ENCODE data around the gene CGA. TPM values are rescaled to one million over a fixed set of nuclear protein-coding genes. Genes with fewer than 3 reads are reported as not detected.

CGA gene
- polyA plus RNA-seq, 1 of the 3 experiments (the other 2 are of a cell fraction), result 0.10 TPM

GRCh38 chr6:87118054-87118453 lies 23.1 kb upstream of the CGA start:
- DNase-seq, result no peak
- H4K20me1 ChIP-seq (ENCODE audit: insufficient read depth), result no peaks in the 10 kb centered on the region
- no peaks in the 10 kb centered on the region for H3K79me2 ChIP-seq (ENCODE audit: insufficient read depth)
- no peaks in the 10 kb centered on the region for H3K27me3 ChIP-seq (ENCODE audit: insufficient read depth)
- H3K4me3 ChIP-seq (ENCODE audit: low read depth in 2 of 2, low read length in 1 of 2), result no peak overlapping the region
- H3K4me1 ChIP-seq (ENCODE audit: control insufficient read depth in 1 of 2, insufficient read depth in 2 of 2, low read depth in 1 of 2, low read length in 1 of 2), result no peaks in the 10 kb centered on the region; a peak in 2 of 4 replicates
- H3K9me3 ChIP-seq, result no peaks in the 10 kb centered on the region
- CTCF ChIA-PET, result interaction anchor here (0.6 to 1.0 kb wide), 2 partner anchors 20 to 204 kb away, joined by 3 read pairs; no protein-coding TSS in a partner anchor
- no peak overlapping the region for H3K9ac ChIP-seq
- H3F3A ChIP-seq (replicated peaks; ENCODE audit: insufficient read depth), result no peaks in the 10 kb centered on the region
- WGBS (ENCODE audit: low lambda C conversion rate), result 58% methylated on average over 4 of the region's 4 CpGs
- TF ChIP-seq CTCF (IDR thresholded peaks at IDR 0.05), result no peak
- H2AFZ ChIP-seq (ENCODE audit: low read depth), result no peak overlapping the region
- H3K27ac ChIP-seq (ENCODE audit: low read depth in 2 of 2, low read length in 1 of 2), result no peak overlapping the region
- H3K36me3 ChIP-seq (replicated peaks in 1 of 2; ENCODE audit: control insufficient read depth in 1 of 2, insufficient read depth in 2 of 2, low read length in 1 of 2), result no peaks in the 10 kb centered on the region
- POLR2A ChIA-PET, result no interaction called here
- no peaks in the 10 kb centered on the region for H3K9me2 ChIP-seq
- no peak overlapping the region for H3K4me2 ChIP-seq

DNA sequence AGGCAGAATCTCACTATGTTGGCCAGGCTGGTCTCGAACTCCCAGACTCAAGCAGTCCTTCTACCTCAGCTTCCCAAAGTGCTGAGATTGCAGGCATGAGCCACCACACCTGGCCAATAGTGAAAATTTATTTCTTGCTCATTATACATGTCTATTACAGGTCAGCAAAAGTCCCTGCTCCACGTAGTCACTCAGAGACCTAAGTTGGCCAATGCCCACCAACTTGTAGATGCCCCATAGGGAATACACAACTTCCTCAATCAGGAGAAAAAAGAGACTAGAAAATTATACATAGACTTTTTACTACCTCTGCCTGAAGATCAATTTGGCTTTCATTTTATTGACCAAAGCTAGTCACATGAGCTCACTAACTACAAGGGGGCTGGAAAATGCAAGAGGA lies 22.0 kb upstream of the CGA start:
- no peak for TF ChIP-seq TEAD4 (IDR thresholded peaks at IDR 0.05; ENCODE audit: borderline replicate concordance, insufficient read depth)
- TF ChIP-seq, protein P1, sequence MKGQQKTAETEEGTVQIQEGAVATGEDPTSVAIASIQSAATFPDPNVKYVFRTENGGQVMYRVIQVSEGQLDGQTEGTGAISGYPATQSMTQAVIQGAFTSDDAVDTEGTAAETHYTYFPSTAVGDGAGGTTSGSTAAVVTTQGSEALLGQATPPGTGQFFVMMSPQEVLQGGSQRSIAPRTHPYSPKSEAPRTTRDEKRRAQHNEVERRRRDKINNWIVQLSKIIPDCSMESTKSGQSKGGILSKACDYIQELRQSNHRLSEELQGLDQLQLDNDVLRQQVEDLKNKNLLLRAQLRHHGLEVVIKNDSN (IDR thresholded peaks at IDR 0.05; ENCODE audit: borderline replicate concordance, low read depth), result no peak
- TF ChIP-seq, protein P2, sequence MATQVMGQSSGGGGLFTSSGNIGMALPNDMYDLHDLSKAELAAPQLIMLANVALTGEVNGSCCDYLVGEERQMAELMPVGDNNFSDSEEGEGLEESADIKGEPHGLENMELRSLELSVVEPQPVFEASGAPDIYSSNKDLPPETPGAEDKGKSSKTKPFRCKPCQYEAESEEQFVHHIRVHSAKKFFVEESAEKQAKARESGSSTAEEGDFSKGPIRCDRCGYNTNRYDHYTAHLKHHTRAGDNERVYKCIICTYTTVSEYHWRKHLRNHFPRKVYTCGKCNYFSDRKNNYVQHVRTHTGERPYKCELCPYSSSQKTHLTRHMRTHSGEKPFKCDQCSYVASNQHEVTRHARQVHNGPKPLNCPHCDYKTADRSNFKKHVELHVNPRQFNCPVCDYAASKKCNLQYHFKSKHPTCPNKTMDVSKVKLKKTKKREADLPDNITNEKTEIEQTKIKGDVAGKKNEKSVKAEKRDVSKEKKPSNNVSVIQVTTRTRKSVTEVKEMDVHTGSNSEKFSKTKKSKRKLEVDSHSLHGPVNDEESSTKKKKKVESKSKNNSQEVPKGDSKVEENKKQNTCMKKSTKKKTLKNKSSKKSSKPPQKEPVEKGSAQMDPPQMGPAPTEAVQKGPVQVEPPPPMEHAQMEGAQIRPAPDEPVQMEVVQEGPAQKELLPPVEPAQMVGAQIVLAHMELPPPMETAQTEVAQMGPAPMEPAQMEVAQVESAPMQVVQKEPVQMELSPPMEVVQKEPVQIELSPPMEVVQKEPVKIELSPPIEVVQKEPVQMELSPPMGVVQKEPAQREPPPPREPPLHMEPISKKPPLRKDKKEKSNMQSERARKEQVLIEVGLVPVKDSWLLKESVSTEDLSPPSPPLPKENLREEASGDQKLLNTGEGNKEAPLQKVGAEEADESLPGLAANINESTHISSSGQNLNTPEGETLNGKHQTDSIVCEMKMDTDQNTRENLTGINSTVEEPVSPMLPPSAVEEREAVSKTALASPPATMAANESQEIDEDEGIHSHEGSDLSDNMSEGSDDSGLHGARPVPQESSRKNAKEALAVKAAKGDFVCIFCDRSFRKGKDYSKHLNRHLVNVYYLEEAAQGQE (IDR thresholded peaks at IDR 0.05; ENCODE audit: low read depth, low read length), result no peak
- no peak for TF ChIP-seq SIN3A (IDR thresholded peaks at IDR 0.05; ENCODE audit: borderline replicate concordance, low read depth, low read length)
- TF ChIP-seq GATA2 (CRISPR knock-in tag; IDR thresholded peaks at IDR 0.05), result no peak
- TF ChIP-seq RFX5 (IDR thresholded peaks at IDR 0.05; ENCODE audit: low read length), result no peak
- TF ChIP-seq, protein P3, sequence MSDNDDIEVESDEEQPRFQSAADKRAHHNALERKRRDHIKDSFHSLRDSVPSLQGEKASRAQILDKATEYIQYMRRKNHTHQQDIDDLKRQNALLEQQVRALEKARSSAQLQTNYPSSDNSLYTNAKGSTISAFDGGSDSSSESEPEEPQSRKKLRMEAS (IDR thresholded peaks at IDR 0.05; ENCODE audit: low read depth), result no peak
- no peak for TF ChIP-seq NFIC (IDR thresholded peaks at IDR 0.05; ENCODE audit: borderline replicate concordance)
- no peak for TF ChIP-seq EZH2phosphoT487 (IDR thresholded peaks at IDR 0.05; ENCODE audit: borderline replicate concordance, low read depth)
- no peak for TF ChIP-seq POLR2AphosphoS5 (IDR thresholded peaks at IDR 0.05; ENCODE audit: low read depth, low read length)
- Histone ChIP-seq H3K79me2 (ENCODE audit: insufficient read depth) (no peaks in the 10 kb centered on the region), H3K4me2 (no peak overlapping the region), H2AFZ (ENCODE audit: low read depth) (no peak overlapping the region), H3K4me1 (ENCODE audit: control insufficient read depth in 1 of 2, insufficient read depth in 2 of 2, low read depth in 1 of 2, low read length in 1 of 2) (no peaks in the 10 kb centered on the region; a peak in 2 of 4 replicates), H3K36me3 (replicated peaks in 1 of 2; ENCODE audit: control insufficient read depth in 1 of 2, insufficient read depth in 2 of 2, low read length in 1 of 2) (no peaks in the 10 kb centered on the region), H4K20me1 (ENCODE audit: insufficient read depth) (no peaks in the 10 kb centered on the region), H3K9me2 (no peaks in the 10 kb centered on the region), H3K9me3 (no peaks in the 10 kb centered on the region), H3K4me3 (ENCODE audit: low read depth in 2 of 2, low read length in 1 of 2) (no peak overlapping the region), H3K27me3 (ENCODE audit: insufficient read depth) (no peaks in the 10 kb centered on the region), H3F3A (replicated peaks; ENCODE audit: insufficient read depth) (no peaks in the 10 kb centered on the region), H3K9ac (no peak overlapping the region), H3K27ac (ENCODE audit: low read depth in 2 of 2, low read length in 1 of 2) (no peak overlapping the region)
- CTCF ChIA-PET, result interaction anchor here (0.7 to 1.4 kb wide), 3 partner anchors 21 to 205 kb away, joined by 3 to 4 read pairs (median 3); no protein-coding TSS in a partner anchor
- POLR2A ChIA-PET, result no interaction called here
- 31% methylated on average over 2 of the region's 2 CpGs for WGBS (ENCODE audit: low lambda C conversion rate)
- no peak for DNase-seq

All from SK-N-SH (cell line).